Stimulated activated CD4-positive, alpha-beta T cell treated with anti-CD3 and anti-CD28 coated beads, TNF-alpha, amount 100 ng/mL, for 24 hours (primary cell): ENCODE results near the gene SIAH1.
"Not testable (repeated sequence)": the region's sequence is repeated elsewhere in the genome, so short reads cannot be mapped to it uniquely, and the experiment has no call there.

Experiments
- DNase-seq, 3 experiments: peaks; one replicate each; pipeline ENCODE4 v3.0.0-alpha.2; 2020; ENCODE audit warnings: low read depth in 3 of 3

The SIAH1 gene

DNA sequence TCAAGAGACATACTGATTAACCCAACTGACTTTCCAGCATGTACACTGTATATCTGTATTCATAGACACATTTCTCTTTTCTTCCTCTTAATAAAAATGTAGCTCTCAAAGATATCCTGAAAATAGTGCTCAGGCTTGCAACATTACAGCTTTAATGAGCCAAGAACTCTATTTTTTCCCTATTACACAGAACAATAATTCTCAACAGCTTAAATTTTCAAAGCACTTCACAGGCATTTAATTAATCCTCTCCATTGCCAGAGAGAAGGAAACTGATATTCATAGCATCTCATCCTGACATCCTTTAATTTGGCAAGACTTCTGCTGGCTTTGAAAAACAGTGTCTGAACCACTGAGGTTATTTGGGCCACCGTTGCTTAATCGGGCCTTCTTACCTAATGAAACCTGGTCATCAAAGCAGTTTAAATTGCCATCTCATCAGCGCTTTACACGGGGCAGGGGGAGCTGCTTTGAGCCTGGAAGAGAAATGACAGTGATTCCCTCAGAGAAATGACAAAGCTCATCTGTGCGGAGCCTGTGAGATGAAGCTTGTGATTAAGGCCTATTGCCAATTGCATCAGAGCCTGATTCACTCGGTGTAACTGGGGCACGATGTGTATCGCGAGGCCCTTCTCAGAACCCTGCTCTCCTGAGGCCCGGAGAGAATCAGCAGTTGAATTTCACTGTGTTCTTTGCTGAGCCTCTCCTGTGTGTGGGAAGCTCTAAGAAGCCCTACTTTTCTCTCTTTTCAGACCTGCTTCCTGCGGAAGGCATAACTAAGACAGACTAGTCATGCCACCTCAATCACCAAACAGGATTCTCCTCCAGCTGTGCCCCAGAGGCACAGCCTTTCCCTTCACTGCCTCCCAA lies 8.5 kb upstream of the SIAH1 start:
- DNase-seq = peak in 1 of 3 experiments; percentile 3

DNA sequence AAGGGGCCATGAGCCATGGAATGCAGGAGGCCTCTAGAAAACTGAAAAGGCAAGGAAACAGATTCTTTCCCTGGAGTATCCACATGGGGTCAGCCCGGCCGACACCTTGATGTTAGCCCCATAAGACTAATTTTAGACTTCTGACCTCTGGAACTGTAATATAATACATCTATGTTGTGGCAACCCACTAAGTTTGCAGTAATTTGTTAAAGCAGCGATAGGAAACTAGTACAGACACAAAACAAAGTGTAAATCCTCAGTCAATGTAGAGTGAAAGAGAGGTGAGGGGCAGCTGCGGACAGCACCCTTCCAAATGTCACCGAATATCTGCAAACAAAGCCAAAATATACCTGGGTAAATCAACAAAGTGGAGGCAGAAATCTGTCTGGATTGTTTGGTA lies 7.2 kb upstream of the SIAH1 start:
- DNase-seq = no peak

GRCh38 chr16:48386559-48387312 lies 1.5 kb upstream of the SIAH1 start:
- DNase-seq = no peak

- DNase-seq = peak in 1 of 3 experiments; percentile 20
These were observed 527 bp downstream of the SIAH1 start for GRCh38 chr16:48384520-48385252.

GRCh38 chr16:48383877-48384519 lies 1.2 kb downstream of the SIAH1 start:
- no peak for DNase-seq

GRCh38 chr16:48383009-48383876 lies 2.0 kb downstream of the SIAH1 start:
- no peak for DNase-seq

GRCh38 chr16:48382131-48382530 lies 3.1 kb downstream of the SIAH1 start:
- no peak for DNase-seq

DNA sequence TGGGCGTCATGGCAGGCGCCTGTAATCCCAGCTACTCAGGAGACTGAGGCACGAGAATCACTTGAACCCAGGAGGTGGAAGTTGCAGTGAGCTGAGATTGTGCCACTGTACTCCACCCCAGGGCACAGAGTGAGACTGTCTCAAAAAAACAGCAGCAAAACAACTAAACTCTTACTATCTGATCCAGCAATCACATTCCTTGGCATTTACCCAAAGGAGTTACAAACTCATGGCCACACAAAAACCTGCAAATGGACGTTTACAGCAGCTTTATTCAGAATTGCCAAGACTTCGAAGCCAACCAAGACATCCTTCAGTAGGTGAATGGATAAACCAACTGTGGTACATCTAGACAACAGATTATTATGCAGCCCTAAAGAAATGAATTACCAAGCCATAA lies 4.0 kb downstream of the SIAH1 start:
- DNase-seq = no peak

- DNase-seq = no peak
These were observed 6.4 kb downstream of the SIAH1 start for GRCh38 chr16:48378836-48379235.

- no peak for DNase-seq
These were observed 6.9 kb downstream of the SIAH1 start for GRCh38 chr16:48378276-48378675.

DNA sequence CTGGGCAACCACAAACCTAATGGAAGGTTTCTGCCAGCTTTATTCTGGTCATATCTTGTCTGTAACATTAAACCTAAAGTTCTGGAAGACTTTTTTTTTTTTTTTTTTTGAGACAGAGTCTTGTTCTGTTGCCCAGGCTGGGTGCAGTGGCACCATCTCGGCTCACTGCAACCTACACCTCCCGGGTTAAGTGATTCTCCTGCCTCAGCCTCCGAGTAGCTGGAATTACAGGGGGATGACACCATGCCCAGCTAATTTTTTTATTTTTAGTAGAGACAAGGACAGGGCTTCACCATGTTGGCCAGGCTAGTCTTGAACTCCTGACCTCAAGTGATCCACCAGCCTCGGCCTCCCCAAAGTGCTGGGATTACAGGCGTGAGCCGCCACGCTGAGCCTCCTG lies 7.9 kb downstream of the SIAH1 start:
- DNase-seq = not testable (repeated sequence)

DNA sequence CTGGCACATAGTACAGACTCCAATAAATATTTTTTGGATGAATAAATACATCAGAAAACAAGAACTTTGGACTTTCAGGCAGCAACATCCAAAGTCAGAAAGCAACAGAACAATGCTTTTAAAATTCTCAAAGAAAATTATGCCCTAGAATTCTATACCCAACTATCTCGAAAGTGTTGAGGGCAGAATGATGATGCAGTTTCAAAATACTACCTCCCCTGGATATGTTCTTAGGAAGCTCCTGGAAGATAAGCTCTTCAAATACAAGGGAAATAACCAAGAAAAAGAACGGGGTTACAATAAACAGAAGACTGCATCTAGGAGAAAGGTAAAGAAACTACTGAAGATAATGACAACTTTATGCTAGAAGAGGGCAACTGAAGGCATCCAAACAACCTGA lies 11.0 kb downstream of the SIAH1 start:
- no peak for DNase-seq

- DNase-seq = no peak
These were observed 11.8 kb downstream of the SIAH1 start for GRCh38 chr16:48373258-48374029.

- DNase-seq = no peak
These were observed 12.5 kb downstream of the SIAH1 start for GRCh38 chr16:48372744-48373143.

GRCh38 chr16:48371393-48371780 lies 13.8 kb downstream of the SIAH1 start:
- DNase-seq = no peak

GRCh38 chr16:48370668-48371392 lies 14.4 kb downstream of the SIAH1 start:
- not testable (repeated sequence) for DNase-seq

GRCh38 chr16:48370229-48370628 lies 15.0 kb downstream of the SIAH1 start:
- DNase-seq = no peak

GRCh38 chr16:48369765-48370164 lies 15.4 kb downstream of the SIAH1 start:
- no peak for DNase-seq

GRCh38 chr16:48367441-48368049 lies 17.7 kb downstream of the SIAH1 start:
- no peak for DNase-seq
